ENCODE results near the gene ACTN1.

Gene ACTN1

GRCh38 chr14:68916358-68916941 is 62.7 kb downstream of the ACTN1 start:
- DNase-seq (no peak), ATAC-seq (no peak)

GRCh38 chr14:68913516-68913915 is 65.6 kb downstream of the ACTN1 start:
- no peak for DNase-seq
- ATAC-seq, result no peak

GRCh38 chr14:68911594-68912227 is 67.4 kb downstream of the ACTN1 start:
- ATAC-seq (peak; percentile 74), DNase-seq (peak; percentile 84)

- ATAC-seq, result peak; percentile 74
These were observed 68.6 kb downstream of the ACTN1 start for GRCh38 chr14:68910540-68910939.

GRCh38 chr14:68908803-68909202 is 70.3 kb downstream of the ACTN1 start:
- no peak for ATAC-seq
- no peak for DNase-seq

More at GRCh38 chr14:68910540-68910939, 68.6 kb downstream of the ACTN1 start:
- peak; percentile 55 for DNase-seq

- no peak for DNase-seq
- no peak for ATAC-seq
These were observed 70.9 kb downstream of the ACTN1 start for GRCh38 chr14:68908201-68908600.

GRCh38 chr14:68906439-68906838 is 72.7 kb downstream of the ACTN1 start:
- no peak for DNase-seq
- no peak for ATAC-seq

GRCh38 chr14:68905107-68905895 is 73.8 kb downstream of the ACTN1 start:
- ATAC-seq, result no peak

GRCh38 chr14:68902357-68902756 is 76.7 kb downstream of the ACTN1 start:
- no peak for ATAC-seq

More at GRCh38 chr14:68905107-68905895, 73.8 kb downstream of the ACTN1 start:
- no peak for DNase-seq

GRCh38 chr14:68899033-68899603 is 80.0 kb downstream of the ACTN1 start:
- DNase-seq (peak; percentile 23), ATAC-seq (peak; percentile 38)

More at GRCh38 chr14:68902357-68902756, 76.7 kb downstream of the ACTN1 start:
- DNase-seq, result no peak

GRCh38 chr14:68898248-68899032 is 80.7 kb downstream of the ACTN1 start:
- ATAC-seq, result peak; percentile 7
- DNase-seq, result no peak

GRCh38 chr14:68897559-68898155 is 81.4 kb downstream of the ACTN1 start:
- no peak for ATAC-seq
- no peak for DNase-seq

GRCh38 chr14:68896132-68896531 is 83.0 kb downstream of the ACTN1 start:
- ATAC-seq (no peak), DNase-seq (no peak)

- ATAC-seq (no peak), DNase-seq (no peak)
These were observed 84.0 kb downstream of the ACTN1 start for GRCh38 chr14:68894802-68895703.

- no peak for DNase-seq
- ATAC-seq, result no peak
These were observed 85.0 kb downstream of the ACTN1 start for GRCh38 chr14:68894123-68894522.

- no peak for ATAC-seq
- DNase-seq, result no peak
These were observed 85.5 kb downstream of the ACTN1 start for GRCh38 chr14:68893566-68893965.

- ATAC-seq (no peak), DNase-seq (no peak)
These were observed 86.1 kb downstream of the ACTN1 start for GRCh38 chr14:68892961-68893360.

GRCh38 chr14:68891851-68892660 is 87.0 kb downstream of the ACTN1 start:
- ATAC-seq (no peak), DNase-seq (no peak)

- no peak for DNase-seq
- no peak for ATAC-seq
These were observed 88.8 kb downstream of the ACTN1 start for GRCh38 chr14:68890173-68890931.

Measured in stimulated activated naive CD8-positive, alpha-beta T cell treated with anti-CD3 and anti-CD28 coated beads, Interleukin-15, Interleukin-2, amounts not matched to agents 100 U/mL and 50 U/mL, for 24 hours (primary cell).